ENCODE results near the gene NOL4L.

The NOL4L gene

DNA sequence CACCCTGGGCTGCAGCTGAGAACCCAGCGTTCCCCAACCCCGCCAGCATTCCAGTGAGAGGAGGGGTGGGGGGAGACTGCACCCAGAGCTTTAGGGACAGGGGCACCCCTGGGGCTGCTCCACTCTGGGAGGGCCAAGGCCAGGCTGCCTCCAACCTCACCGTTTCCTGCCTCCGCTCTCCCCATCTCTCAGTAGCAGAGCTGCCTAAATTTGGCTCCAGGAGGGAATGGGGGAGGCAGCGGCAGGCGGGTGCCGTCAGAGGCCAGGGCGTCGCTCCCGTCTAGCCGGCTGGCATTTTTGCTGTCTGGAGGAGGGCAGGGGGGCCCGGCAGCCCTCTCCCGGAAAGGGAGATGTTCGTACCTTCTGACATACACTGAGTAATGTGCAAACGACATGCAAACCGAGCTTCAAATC is 46.6 kb downstream of the NOL4L start:
- peak; percentile 56 for DNase-seq

DNA sequence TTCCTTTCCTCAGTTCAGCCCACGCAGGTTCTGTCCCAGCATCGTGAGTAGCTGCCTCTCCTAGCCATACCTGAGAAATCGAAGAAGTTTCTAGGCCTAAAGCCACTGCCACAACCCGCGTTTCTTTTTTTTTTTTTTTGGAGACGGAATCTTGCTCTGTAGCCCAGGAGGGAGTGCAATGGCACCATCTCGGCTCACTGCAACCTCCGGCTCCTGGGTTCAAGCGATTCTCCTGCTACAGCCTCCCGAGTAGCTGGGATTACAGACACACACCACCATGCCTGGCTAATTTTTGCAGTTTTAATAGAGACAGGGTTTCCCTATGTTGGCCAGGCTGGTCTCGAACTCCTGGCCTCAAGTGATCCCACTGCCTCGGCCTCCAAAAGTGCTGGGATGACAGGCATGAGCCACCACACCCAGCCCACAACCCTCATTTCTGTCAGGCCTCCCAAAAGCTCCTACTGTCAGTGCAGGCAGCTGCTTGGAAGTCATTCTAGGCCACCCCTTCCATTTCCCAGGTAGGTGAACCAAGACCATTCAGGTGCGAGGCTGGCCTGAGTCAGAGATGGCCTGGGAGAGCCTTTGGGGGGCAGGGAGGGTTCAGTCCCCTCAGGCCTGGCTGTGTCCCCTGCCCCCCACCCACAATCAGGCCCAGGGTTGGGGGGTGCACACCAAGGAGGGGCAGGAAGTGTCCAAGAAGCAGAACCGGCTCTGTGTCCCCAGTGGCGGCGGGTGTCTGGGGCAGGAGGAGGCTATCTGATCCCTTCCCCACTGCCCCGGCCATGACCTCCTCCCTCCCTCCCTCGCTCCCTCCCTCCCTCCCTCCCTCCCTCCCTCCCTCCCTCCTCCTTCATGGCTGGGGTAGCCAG is 47.2 kb downstream of the NOL4L start:
- DNase-seq = peak; percentile 54

DNA sequence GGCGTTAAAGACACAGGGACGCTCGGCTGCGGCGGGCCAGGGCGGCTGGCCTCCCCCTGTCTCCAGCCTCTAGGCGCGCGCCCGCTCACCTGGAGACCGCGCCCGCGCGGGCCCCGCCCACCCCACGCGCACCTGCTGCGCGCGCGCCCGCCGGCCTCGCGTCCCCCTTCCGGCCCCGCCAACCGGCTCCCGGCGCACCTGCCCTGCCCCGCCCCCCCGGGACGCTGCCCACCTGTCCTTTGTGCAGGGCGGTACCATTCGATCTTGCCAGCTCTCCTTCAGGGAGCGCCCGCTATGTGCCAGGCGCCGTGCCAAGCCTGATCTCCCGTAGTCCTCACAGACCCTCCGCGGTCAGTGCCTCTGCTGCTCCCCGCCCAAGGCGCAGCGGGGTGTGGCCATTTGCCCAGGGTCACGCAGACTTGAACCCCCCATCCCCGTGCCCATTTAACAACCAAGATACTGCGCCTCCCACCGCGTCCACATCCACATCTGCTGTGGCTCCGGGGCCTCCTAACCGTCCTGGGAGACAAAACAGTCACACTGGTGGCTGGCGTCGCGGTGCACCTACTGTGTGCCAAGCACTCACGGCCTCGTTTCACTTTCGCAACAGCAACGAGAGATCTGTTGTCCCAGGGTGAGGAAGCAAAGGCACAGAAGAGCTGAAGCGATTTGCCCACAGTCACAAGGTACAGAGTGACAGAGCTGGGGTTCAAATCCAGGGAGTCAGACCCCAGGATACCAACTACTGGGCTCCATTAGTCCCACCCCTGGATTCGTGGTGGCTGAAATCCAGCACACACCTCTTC is 48.1 kb downstream of the NOL4L start:
- peak; percentile 99 for DNase-seq

DNA sequence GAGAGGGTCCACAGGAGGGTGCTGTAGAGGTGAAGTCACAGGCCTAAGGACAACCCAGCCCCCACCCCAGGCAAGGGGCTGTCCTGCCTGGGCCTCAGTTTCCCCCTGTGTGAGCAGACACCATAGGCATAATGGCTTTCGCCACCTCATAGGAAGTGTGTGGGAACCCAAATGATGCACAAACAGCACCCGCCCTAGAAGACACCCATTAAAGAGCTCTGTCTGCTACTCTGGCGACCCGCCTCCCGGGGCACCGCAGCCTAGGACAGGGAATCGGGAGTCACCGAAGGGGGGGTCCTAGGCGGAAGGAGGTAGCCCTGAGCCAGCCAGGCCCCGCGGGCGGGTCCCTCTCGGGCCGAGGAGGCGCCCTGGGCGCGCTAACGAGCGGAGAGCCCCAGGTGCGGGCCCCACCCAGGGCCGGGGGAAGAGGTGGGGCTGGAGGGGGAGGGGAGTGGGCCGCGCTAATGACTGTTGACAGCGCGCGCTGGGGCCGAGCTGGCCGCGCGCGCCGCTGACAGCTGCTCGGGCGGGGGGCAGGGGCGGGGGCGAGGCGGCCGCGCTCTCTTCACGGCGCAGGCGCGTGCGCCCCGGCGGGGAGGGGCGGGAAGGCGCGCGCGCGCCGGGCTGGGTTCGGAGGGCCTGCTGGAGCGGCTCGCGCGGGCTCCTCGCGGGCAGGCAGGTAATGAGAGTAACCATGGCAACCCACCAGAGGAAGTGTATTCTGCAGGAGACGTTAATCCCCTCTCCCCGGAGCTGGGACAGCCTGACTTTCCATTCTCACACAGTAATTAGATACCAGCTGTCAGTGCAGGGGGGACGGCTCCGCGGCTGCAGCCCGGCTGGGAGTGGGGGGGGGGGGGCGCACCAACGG is 48.9 kb downstream of the NOL4L start:
- DNase-seq = peak; percentile 100

DNA sequence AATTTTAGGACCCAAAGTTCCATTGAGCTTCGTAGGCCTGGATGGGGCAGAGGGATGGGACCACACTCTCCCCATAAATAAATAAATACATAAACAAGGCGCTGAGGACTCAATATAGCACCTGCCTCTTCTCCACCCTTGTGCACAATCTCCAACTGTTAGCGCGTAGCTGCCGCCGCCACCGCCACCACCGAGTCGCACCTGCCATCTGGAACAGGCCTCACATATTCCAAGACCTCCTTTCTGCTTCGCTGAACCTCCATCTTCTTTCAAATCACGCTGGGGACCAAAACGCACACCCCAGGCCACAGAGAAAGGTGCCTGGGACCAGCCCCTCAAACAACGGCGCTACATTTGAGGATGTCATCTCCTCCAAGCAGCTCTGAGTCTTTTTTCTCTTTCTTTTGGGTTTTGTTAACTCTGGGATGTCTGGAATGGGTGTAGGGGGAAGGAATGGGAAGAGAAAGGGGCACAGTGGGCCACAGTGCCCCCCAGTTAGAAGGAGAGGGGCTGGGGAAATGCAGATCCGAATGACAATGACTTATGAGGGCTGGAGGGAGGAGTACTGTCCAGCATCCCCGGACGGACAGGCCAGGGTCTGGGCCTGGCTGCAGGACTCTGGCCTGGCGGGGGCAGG is 49.7 kb downstream of the NOL4L start:
- peak; percentile 76 for DNase-seq

DNA sequence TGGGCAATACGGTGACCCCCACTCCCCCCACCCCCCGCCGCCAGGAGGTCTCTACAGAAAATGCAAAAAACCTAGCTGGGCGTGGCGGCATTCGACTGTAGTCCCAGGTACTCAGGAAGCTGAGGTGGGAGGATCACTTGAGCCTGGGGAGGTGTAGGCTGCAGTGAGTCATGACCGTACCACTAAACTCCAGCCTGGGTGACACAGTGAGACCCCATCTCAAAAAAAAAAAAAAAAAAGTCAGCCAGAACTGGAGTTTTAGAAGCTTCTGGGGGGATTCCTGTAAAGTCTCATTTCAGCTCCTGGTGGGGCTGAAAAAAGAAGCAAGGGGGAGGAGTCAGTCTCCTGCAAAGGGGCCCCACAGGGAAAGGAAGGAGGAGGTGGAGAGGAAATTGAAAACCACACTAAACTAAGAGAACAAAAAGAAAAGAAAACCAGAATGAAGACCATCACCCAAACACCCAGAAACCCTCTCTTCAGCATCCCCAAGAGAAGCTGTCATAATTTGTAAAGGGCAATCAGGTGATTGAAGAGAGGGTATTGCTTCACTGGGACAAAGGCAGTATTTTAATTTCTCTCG is 50.4 kb downstream of the NOL4L start:
- DNase-seq = peak; percentile 54

DNA sequence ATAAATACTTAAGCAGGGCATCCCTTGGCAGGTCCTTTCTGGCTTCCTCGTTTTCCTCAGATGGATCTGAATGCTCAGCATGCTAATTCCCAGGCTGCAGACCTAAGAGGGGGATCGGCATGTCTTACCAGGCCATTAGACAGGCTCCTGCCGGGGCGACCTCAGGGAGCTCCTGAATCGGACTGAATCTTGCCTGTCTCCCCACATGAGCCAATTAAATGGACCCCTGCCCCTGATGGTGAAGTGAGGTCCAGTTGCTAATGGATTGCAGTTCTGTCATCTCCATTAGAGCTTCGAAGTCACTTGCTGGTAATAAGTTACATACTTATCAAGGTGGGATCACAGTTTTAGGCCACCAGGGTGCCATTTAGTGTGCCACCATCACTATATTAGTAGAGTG is 51.4 kb downstream of the NOL4L start:
- DNase-seq = no peak

DNA sequence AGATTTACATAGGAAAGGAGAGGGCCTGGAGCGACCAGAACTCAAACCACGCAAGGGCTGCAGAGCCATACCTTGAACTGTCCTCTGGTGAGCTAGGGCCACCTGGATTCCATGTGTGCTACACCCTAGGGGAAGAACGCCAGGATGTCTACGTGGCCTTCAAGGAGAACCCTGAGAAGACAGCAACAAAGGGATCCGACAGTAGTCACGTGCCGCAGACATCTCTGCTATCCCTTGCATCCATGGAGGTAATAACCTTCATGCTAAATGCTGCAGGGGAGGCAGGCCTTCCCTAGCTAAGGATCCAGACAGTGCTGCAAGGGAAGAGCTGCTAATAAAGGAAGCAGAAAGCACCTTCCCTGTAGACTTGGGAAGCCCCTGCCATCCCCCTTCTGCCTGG is 52.9 kb downstream of the NOL4L start:
- no peak for DNase-seq

DNA sequence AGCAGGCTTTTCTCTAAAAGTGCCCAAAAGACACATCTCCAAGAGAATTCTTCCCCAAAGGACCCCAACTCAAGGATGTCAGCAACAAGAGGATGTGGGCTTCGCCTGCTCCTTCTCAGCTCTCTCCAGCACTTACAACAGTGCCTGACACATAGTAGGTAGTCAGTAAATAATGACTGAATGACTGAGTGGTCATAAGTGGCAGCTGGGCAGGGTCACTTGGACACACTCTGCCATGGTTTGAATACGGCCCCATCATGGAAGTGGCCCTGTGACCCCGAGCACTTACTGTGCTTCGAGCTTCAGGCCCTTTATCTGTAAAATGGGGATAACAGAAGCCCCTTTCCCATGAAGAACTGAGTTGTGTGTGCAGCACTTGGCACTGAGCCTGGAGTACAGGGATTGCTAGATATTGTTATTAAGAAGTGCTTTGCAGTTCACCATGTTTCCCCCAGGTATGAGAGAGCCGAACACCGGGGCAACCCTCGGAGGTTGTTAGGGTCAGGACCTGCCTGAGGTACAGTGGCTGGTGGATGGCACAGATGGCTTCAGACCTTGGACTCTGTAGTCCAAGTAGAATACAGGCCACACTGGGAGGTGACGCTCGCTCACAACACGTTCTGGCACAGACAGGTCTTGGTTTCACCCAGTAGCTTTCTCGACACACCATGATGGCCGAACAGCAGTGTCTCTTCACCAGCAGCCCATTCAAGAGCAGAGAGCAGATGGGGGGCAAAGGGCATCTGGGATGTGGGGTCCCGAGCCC is 56.0 kb downstream of the NOL4L start:
- DNase-seq = peak; percentile 41

DNA sequence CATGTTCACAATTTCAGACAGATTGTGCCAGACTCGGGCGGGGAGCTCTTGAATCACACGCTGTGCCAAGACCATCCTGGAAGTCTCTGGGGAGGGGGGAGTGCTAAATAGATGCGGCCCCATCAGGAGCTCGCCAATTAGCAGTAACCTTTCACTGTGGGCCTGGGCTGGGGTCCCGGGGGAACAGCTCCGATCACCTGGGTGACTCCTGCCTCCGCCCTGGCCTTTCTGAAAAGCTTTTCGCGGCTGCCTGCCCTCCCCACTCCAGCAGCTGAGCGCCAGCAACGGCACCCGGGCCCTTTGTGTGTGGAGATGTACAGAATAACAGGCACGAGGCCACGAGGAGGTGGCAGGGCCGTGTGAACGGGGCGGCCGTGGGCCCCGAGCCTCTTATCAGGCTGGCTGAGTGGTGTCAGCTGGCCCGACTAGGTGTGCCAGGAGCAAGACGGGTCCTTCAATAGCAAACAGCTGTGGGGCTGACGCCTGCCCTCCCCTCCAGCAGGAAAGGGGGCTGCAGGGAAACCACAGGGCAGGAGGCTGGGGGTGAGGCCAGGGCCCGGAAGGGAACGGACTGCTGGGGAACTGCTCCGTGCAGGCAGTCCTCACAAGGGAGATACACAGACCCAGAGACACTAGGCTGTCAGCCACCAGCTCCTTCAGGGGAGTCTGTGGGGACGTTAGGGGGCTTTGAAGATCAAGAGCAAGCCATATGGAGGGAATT is 56.8 kb downstream of the NOL4L start:
- DNase-seq = peak; percentile 95

DNA sequence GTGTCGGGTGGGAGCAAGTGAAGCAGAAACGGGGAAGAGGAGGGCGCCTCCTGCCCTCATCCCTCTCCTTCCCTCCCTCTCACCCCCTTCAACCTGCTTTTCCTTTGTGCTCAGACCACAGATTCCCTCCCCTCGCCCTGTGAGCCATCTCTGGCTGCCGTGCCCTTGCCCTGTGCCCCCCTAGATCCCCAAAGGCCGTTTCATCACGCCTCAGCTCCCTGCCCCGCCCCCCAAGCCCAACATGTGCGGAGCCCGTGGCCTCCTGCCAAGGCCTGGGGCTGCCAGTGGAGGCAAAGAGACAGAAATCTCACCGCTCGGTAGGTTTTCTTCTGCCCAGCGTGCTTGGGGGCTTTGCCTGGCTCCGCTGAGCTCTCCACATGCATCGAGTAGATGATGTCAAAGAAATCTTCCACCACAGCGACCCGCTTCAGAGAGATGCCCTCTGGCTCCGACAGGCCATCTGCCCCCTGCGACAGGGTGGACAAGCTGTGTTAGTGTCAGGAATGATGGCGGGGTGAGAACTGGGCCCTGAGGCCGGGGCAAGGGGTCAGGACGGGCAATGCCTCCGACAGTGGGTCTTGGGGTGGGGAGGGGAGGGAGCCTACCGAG is 57.6 kb downstream of the NOL4L start:
- DNase-seq = peak; percentile 91

DNA sequence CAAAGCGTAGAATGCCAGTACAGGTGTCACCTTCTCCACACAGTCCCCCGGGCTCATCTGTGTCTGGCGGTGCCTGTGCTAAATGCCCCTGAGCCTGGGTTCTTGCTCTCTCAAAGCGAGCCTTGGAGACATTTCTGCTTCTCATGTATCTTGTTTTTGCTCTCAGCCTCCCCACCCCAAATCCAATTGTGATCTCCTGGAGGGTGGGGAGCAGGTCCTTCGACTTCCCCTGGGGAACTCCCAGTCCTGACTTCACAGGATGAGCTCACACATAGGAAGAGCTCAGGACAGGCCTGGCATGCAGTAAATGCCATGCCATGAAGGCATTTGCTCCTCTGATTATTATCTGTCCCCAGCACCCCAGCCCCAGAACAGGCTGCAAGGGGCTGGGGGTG is 58.1 kb downstream of the NOL4L start:
- peak; percentile 78 for DNase-seq

DNA sequence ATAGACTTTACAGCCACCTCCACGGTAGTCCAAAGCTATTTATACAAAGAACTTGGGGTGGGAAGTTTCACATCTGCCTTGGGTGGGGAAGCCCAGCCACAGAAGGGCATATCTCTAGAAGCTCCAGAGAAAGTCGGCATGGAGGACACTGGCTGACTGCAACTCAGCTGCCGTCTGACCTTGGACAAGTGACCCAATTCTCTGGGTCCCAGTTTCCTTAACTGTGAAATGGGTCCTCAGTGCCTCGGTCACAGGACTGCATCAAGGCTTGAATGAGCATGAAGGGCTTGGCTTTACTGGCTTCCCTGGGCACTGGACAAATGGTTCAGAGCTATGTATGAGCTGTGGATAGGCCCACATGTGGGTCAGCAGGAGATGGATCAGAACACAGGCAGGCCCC is 58.6 kb downstream of the NOL4L start:
- DNase-seq = no peak

DNA sequence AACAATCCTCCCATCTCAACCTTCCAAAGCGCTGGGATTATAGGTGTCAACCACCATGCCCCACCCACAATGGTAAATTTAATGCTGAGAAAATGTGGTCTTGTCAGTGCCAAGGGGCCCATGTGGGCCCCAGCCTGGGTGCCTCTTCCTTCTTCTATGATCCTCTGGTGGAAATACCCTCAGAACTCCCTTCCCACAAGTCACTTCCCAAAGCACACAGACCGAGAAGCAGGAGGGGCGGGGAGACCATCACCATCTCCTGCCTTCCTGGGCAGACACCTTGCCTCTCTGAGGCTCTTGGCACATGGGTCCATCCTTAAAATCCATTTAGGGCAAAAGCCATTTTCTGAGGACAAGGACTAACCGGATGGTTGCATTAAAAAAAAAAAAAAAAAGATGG is 59.0 kb downstream of the NOL4L start:
- DNase-seq = no peak

DNA sequence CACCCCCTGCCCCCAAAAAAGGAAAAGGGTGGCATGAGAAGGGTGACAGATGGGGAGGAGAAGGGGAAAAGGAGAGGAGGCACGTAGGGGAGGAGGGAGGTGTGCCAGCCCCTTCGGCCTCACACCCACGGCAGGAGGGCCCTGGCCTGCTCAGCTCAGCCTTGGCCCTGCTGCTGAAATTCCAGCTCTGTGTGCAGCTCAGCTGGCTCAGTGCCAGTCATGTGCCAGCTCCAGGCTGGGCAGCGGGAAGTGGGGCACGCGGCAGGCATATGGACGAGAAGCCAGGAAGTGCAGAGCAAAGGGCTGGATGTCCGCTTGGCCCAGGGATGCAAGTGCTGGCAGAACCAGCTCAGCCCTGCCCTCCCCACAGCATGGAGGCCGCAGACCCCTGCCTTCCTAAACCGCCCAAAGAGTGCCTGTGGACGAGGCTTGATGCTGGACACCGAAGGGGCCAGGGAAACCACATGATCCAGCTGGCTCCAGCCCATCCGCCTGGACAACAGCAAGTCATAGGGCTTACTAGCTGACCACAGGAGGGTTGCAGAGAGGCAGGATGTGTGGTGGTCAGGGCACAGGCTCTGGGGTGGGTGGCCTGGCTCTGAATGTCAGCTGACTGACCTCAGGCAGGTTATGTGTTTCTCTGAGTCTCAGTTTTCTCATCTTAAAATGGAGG is 60.2 kb downstream of the NOL4L start:
- DNase-seq = peak; percentile 96

DNA sequence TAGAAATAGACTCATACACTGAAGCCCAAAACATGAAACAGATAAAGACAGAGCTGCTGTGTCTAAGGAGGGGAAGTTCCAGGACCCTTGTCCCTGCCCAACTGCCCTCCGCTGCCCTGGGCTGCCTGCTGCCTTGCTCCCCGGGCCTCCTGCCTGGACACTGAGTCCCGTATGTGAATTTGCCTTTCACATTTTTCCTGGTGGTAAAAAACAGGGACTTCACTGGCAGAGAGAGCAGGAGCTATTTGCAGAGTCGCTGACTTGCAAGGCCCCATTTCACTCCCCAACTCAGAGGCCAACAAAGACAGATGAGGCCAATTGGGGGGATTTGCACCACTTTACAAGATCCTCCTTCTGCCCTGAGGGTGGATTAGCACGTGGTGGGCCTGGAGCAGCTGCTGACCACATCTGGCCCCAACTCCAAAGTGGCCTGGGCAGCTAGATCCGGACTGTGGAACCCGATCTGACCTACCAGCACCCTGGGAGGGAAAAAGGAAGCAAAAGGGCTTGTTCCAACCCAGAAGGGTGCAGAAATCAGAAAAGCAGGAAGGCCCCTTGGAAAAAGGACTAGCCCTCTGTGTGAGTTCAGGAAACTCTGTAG is 61.4 kb downstream of the NOL4L start:
- DNase-seq = peak; percentile 67

DNA sequence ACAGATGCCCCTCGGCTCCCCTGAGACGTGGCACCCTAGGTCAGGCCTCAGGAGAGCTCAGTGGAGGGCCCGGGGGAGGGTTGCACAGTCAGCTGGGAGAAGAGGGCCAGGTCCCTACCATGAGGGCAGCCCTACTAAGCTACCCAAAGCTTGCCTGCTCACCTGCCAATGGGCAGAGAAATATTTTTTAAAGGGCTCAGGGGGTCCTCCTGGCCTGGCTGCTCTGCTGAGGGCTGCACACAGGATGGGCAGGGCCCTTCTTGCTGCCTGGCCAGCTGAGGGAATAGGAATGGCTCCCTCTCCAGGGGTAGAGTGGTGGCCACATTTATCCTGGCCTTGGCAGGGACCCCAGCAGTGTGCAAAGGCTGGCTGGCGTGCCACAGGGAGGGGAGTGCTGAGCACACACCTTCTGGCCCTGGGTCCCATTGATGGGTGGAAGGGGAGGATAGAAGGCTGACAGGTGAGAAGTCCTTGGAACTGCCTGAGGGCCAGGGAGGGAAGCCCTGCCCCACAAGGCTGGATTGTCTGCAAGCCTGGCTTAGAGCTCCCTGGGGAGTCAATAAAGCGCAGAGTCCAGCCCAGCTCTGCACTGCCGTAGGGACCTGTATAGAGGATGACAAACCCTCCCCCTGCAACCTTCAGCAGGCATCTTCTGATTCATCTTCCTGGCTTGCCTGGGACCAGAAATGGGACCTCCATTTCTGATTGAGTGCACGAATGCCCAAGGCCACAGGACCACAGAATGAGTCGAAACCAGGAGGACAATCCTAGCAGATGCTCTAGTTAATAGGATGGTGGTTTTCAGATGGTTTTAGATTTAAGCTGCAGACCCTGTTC is 62.1 kb downstream of the NOL4L start:
- DNase-seq = peak; percentile 99

DNA sequence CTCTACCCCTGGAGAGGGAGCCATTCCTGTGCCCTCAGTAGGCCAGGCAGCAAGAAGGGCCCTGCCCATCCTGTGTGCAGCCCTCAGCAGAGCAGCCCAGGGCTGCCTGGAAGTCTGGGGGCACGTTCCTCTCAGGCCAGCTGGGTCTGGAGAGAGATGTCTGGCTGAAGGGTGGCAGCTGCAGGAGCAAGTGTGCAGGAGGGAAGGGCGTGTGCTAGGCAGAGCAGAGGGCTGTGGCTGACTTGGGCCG is 62.7 kb downstream of the NOL4L start:
- DNase-seq = peak; percentile 82
